ENCODE data around the gene ROR2.

DNA sequence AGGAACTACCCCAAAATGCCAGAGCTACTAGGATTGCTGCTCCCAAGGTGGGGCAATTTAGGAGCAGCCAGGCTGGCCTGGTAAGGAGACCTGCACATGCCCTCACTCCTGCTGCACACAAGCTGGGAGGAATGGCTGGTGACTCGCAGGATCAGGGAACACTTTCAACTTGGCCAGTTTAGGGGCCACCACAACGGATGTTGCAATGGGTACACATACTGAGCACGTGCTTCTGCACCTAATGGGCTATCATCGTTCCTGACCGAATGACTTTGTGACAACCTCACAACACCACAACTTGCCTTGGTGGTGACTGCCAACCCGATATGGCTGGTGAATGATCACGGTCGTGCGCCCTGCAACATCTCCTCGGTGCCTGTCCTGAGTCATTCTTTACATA is 172.0 kb downstream of the ROR2 start:
- TF ChIP-seq SNAI2 (CRISPR knock-in tag; IDR thresholded peaks at IDR 0.05) = no peak
- TF ChIP-seq PPARA (CRISPR knock-in tag; IDR thresholded peaks at IDR 0.05; ENCODE audit: borderline replicate concordance) = no peak
- no peak for TF ChIP-seq BACH2 (CRISPR knock-in tag; IDR thresholded peaks at IDR 0.05; ENCODE audit: borderline replicate concordance)
- TF ChIP-seq RARB (CRISPR knock-in tag; IDR thresholded peaks at IDR 0.05) = no peak
- TF ChIP-seq, protein P1, sequence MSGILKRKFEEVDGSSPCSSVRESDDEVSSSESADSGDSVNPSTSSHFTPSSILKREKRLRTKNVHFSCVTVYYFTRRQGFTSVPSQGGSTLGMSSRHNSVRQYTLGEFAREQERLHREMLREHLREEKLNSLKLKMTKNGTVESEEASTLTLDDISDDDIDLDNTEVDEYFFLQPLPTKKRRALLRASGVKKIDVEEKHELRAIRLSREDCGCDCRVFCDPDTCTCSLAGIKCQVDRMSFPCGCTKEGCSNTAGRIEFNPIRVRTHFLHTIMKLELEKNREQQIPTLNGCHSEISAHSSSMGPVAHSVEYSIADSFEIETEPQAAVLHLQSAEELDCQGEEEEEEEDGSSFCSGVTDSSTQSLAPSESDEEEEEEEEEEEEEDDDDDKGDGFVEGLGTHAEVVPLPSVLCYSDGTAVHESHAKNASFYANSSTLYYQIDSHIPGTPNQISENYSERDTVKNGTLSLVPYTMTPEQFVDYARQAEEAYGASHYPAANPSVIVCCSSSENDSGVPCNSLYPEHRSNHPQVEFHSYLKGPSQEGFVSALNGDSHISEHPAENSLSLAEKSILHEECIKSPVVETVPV (CRISPR knock-in tag; IDR thresholded peaks at IDR 0.05) = no peak
- TF ChIP-seq ZNF70 (CRISPR knock-in tag; IDR thresholded peaks at IDR 0.05) = no peak
- TF ChIP-seq ZFP3 (CRISPR knock-in tag; IDR thresholded peaks at IDR 0.05) = no peak
- TF ChIP-seq ZFP30 (CRISPR knock-in tag; IDR thresholded peaks at IDR 0.05) = no peak
- no peak for TF ChIP-seq ESRRG (CRISPR knock-in tag; IDR thresholded peaks at IDR 0.05)

Measured in SK-N-SH treated with all-trans-retinoic acid at 6 μM for 48 hours (cell line).